IMR-90 (cell line): ENCODE measurements around the gene ADGRA3. TPM values are rescaled to one million over a fixed set of nuclear protein-coding genes. Genes with fewer than 3 reads are reported as not detected.

Source experiments
- ATAC-seq: fragments of 200-7000 bp; cut with Tn5 transposase; 2 replicates; pipeline ENCODE4 v1.9.1; 2020; ENCODE audit warnings: low read depth, mild to moderate bottlenecking, moderate library complexity
- BruUV-seq: library from RNA; stranded (reverse); fragments of 400-500 nt; replicated peaks from 2 replicates; lab custom pipeline; 2021; lab: Mats Ljungman, UMichigan
- CTCF ChIA-PET: fragments of 300-600 bp; formaldehyde crosslinking; extraction: SDS; loops from one replicate; lab custom pipeline; 2021; ENCODE audit warnings: antibody characterized with exemption; lab: Yijun Ruan, JAX
- POLR2A ChIA-PET: fragments of 300-600 bp; sonication (Branson Sonifier 250); formaldehyde crosslinking; loops from one replicate; lab custom pipeline; 2022; ENCODE audit warnings: antibody characterized with exemption; ENCODE audit not compliant: unreplicated experiment; lab: Charles Lee
- DNase-seq: peaks from one replicate; pipeline ENCODE4 v3.0.0; 2013
- H2AFZ ChIP-seq: replicated peaks from 2 replicates; pipeline ENCODE3; 2013; ENCODE audit warnings: low read length, mild to moderate bottlenecking; ENCODE audit not compliant: poor library complexity
- H2AK5ac ChIP-seq: 2 replicates; pipeline ENCODE4 v1.6.1; 2013; ENCODE audit warnings: low read depth, low read length, inconsistent platforms
- H2AK9ac ChIP-seq: replicated peaks from 2 replicates; pipeline ENCODE3; 2013; ENCODE audit warnings: mild to moderate bottlenecking, low read depth, low read length, moderate library complexity; ENCODE audit not compliant: poor library complexity
- H2BK120ac ChIP-seq: 2 replicates; pipeline ENCODE4 v1.6.1; 2013; ENCODE audit warnings: low read depth, low read length, inconsistent platforms
- H2BK15ac ChIP-seq: 3 replicates; pipeline ENCODE4 v1.6.1; 2013; ENCODE audit warnings: low read depth, low read length, inconsistent platforms
- H2BK20ac ChIP-seq: 2 replicates; pipeline ENCODE4 v1.6.1; 2013; ENCODE audit warnings: low read depth, mild to moderate bottlenecking, inconsistent platforms, low read length, moderate library complexity
- H2BK5ac ChIP-seq: 2 replicates; pipeline ENCODE4 v1.6.1; 2013; ENCODE audit warnings: mild to moderate bottlenecking, low read depth, low read length, inconsistent platforms; ENCODE audit not compliant: poor library complexity, severe bottlenecking
- H3K14ac ChIP-seq: replicated peaks from 2 replicates; pipeline ENCODE4 v1.6.1; 2013; ENCODE audit warnings: low read depth, low read length, inconsistent platforms
- H3K18ac ChIP-seq: 2 replicates; pipeline ENCODE4 v1.6.1; 2013; ENCODE audit warnings: low read depth, low read length, control low read depth
- H3K23ac ChIP-seq: 2 replicates; pipeline ENCODE4 v1.6.1; 2013; ENCODE audit warnings: low read depth, low read length, inconsistent platforms
- H3K27ac ChIP-seq: 2 replicates; pipeline ENCODE4 v1.5.1; 2013; ENCODE audit warnings: mild to moderate bottlenecking, control low read depth, low read length; ENCODE audit not compliant: insufficient read depth
- H3K27me3 ChIP-seq: 2 replicates; pipeline ENCODE4 v1.6.1; 2013; ENCODE audit warnings: low read length; ENCODE audit not compliant: control insufficient read depth, insufficient read depth
- H3K36me3 ChIP-seq: 2 replicates; pipeline ENCODE4 v1.6.1; 2013; ENCODE audit warnings: low read length, mixed read lengths; ENCODE audit not compliant: control insufficient read depth, insufficient read depth
- H3K4ac ChIP-seq: 2 replicates; pipeline ENCODE4 v1.6.1; 2013; ENCODE audit warnings: low read depth, low read length, inconsistent platforms
- H3K4me1 ChIP-seq: 2 replicates; pipeline ENCODE4 v1.6.1; 2013; ENCODE audit warnings: low read length, mixed read lengths; ENCODE audit not compliant: control insufficient read depth, insufficient read depth
- H3K4me2 ChIP-seq: 2 replicates; pipeline ENCODE4 v1.6.1; 2013; ENCODE audit warnings: low read depth, mild to moderate bottlenecking, control low read depth, low read length, moderate library complexity
- H3K4me3 ChIP-seq: 2 replicates; pipeline ENCODE4 v1.5.1; 2013; ENCODE audit warnings: low read depth, mild to moderate bottlenecking, control low read depth, low read length, moderate library complexity; ENCODE audit not compliant: insufficient read depth
- H3K56ac ChIP-seq: 2 replicates; pipeline ENCODE4 v1.6.1; 2013; ENCODE audit warnings: low read length, inconsistent platforms; ENCODE audit not compliant: insufficient read depth; ENCODE audit errors: extremely low read depth
- H3K79me1 ChIP-seq, 2 experiments: 2 replicates each; pipeline ENCODE4 v1.6.1; 2013; ENCODE audit warnings: low read length in 2 of 2, inconsistent platforms in 1 of 2, low read depth in 1 of 2
- H3K9ac ChIP-seq: 2 replicates; pipeline ENCODE4 v1.6.1; 2013; ENCODE audit warnings: low read depth, low read length, control low read depth
- H3K9me1 ChIP-seq: 2 replicates; pipeline ENCODE4 v1.6.1; 2013; ENCODE audit warnings: low read length, inconsistent platforms; ENCODE audit not compliant: insufficient read depth
- H3K9me3 ChIP-seq: 2 replicates; pipeline ENCODE4 v1.6.1; 2013; ENCODE audit warnings: low read length; ENCODE audit not compliant: control insufficient read depth, insufficient read depth
- H4K20me1 ChIP-seq: 2 replicates; pipeline ENCODE4 v1.6.1; 2013; ENCODE audit warnings: low read length, inconsistent platforms; ENCODE audit not compliant: insufficient read depth
- H4K5ac ChIP-seq: 2 replicates; pipeline ENCODE4 v1.6.1; 2013; ENCODE audit warnings: mild to moderate bottlenecking, low read depth, low read length, control low read depth
- H4K8ac ChIP-seq, 2 experiments: 2 replicates each; pipeline ENCODE4 v1.6.1; 2013; ENCODE audit warnings: low read depth in 2 of 2, low read length in 2 of 2, control low read depth in 1 of 2, inconsistent platforms in 1 of 2
- H4K91ac ChIP-seq: 2 replicates; pipeline ENCODE4 v1.6.1; 2013; ENCODE audit warnings: low read depth, low read length, inconsistent platforms; ENCODE audit not compliant: insufficient read depth
- BHLHE40 ChIP-seq: fragments of 150-350 bp; IDR thresholded peaks from 2 replicates; pipeline ENCODE4 v1.6.1; 2016; ENCODE audit warnings: mild to moderate bottlenecking, low read depth, low read length
- CEBPB ChIP-seq: IDR thresholded peaks from 2 replicates; pipeline ENCODE4 v1.6.1; 2012; ENCODE audit warnings: low read depth, low read length, improper control_type of control experiment
- CHD1 ChIP-seq: IDR thresholded peaks from 2 replicates; pipeline ENCODE4 v1.6.1; 2012; ENCODE audit warnings: low read depth, low read length, improper control_type of control experiment
- ELK1 ChIP-seq: fragments of 150-350 bp; IDR thresholded peaks from 2 replicates; pipeline ENCODE4 v1.6.1; 2016; ENCODE audit warnings: low read depth, mild to moderate bottlenecking, low read length, moderate library complexity, borderline replicate concordance
- FOS ChIP-seq: fragments of 150-350 bp; IDR thresholded peaks from 2 replicates; pipeline ENCODE4 v1.6.1; 2016; ENCODE audit warnings: low read depth, low read length
- MAFK ChIP-seq: IDR thresholded peaks from 2 replicates; pipeline ENCODE4 v1.6.1; 2012; ENCODE audit warnings: low read depth, low read length, improper control_type of control experiment
- NFE2L2 ChIP-seq: fragments of 150-350 bp; IDR thresholded peaks from 2 replicates; pipeline ENCODE4 v1.6.1; 2016; ENCODE audit warnings: low read depth, mild to moderate bottlenecking, low read length
- RAD21 ChIP-seq: IDR thresholded peaks from 2 replicates; pipeline ENCODE4 v1.6.1; 2012; ENCODE audit warnings: low read length, improper control_type of control experiment
- RCOR1 ChIP-seq: IDR thresholded peaks from 2 replicates; pipeline ENCODE4 v1.6.1; 2012; ENCODE audit warnings: mild to moderate bottlenecking, low read length, improper control_type of control experiment; ENCODE audit not compliant: insufficient replicate concordance
- RFX5 ChIP-seq: IDR thresholded peaks from 2 replicates; pipeline ENCODE4 v1.8.0; 2012; ENCODE audit warnings: low read depth, mild to moderate bottlenecking, low read length, moderate library complexity
- SMC3 ChIP-seq: fragments of 150-350 bp; IDR thresholded peaks from 2 replicates; pipeline ENCODE4 v1.6.1; 2016; ENCODE audit warnings: low read depth, mild to moderate bottlenecking, antibody characterized with exemption, low read length, moderate library complexity
- USF2 ChIP-seq: fragments of 150-350 bp; IDR thresholded peaks from 2 replicates; pipeline ENCODE4 v1.6.1; 2017; ENCODE audit warnings: mild to moderate bottlenecking, antibody characterized with exemption, low read length, low read depth
- WGBS, 2 experiments: methylation state at CpG; one replicate each; pipeline versions ENCODE4 v1.1.5 to v1.1.7; 2013; ENCODE audit warnings: missing lambda C conversion rate in 2 of 2; ENCODE audit not compliant: insufficient read length in 1 of 2; ENCODE audit errors: extremely low coverage in 2 of 2; 5-methylcytosine and 5-hydroxymethylcytosine counted together
- dilution Hi-C: fragments of 300-500 bp; cut with HindIII; formaldehyde crosslinking; loops from one replicate; pipeline ENCODE4 v1.14.3; 2018; ENCODE audit warnings: low sequenced_read_pairs; ENCODE audit not compliant: unreplicated experiment
- in situ Hi-C: fragments of 300-500 bp; cut with MboI; formaldehyde crosslinking; loops from 3 replicates; pipeline ENCODE4 v1.14.3; 2019; ENCODE audit warnings: low sequenced_read_pairs, inconsistent platforms, mixed read lengths
- intact Hi-C: fragments of 100-400 bp; cut with micrococcal nuclease; formaldehyde crosslinking; loops from 2 replicates; pipeline ENCODE4 v1.10.0; 2022
- polyA plus RNA-seq, 3 experiments: library from polyadenylated mRNA; depleted of rRNA; stranded (reverse); fragments of >200 nt; gene quantifications; 2 replicates each; pipeline ENCODE4 v1.2.3, GENCODE V29; 2012; ENCODE audit warnings: low replicate concordance in 1 of 3
- total RNA-seq: library from RNA; depleted of rRNA; stranded (reverse); fragments of >200 nt; gene quantifications from 2 replicates; pipeline ENCODE4 v1.2.3, GENCODE V29; 2012

The ADGRA3 gene
- total and polyA plus RNA-seq, 2 of the 4 experiments (the other 2 are of a cell fraction), result 20.1 to 28.0 TPM

DNA sequence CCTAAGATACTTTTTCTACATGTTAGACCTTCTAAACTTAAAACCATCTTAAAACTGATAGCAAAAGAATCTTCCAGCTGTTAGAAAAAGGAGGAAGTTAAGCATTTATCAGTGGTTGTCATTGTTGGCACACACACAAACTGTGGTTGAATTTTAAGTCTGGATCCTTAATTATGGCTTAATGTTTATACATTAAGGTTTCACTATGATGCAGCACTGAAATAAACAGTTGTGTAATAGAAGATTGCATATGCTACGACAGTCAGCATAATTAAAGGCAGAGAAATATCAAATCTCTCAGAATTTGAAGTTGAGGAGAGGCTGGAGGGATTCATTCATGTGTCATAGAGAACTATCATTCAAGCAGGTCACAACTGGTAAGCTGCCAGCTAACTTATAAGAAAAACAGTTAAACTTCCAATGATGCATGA lies 32.3 kb downstream of the ADGRA3 start:
- no CpG with 5 or more reads among the region's 1 CpG for WGBS, 2 experiments
- Histone ChIP-seq H3K36me3 (no peaks in the 10 kb centered on the region), H4K8ac (no peak overlapping the region), H3K27ac (no peak overlapping the region), H3K4me1 (peaks cover 14% of the 10 kb centered on the region), H3K4ac (no peak overlapping the region), H3K9me3 (no peaks in the 10 kb centered on the region), H2BK15ac (no peak overlapping the region), H3K9me1 (peaks cover 7% of the 10 kb centered on the region; the same call in 1 of the 2 replicates), H3K14ac (no peak overlapping the region), H3K23ac (no peak overlapping the region), H2AK5ac (no peak overlapping the region), H2BK120ac (no peak overlapping the region), H2AFZ (no peak overlapping the region), H3K56ac (no peak overlapping the region), H3K4me2 (peak overlapping the region; percentile 14; the same call in 1 of the 2 replicates), H2BK5ac (no peak overlapping the region), H3K4me3 (no peak overlapping the region), H3K79me1 (peaks cover 24 to 48% of the 10 kb centered on the region in 2 experiments; a peak in 3 of 4 replicates), H3K9ac (no peak overlapping the region), H4K20me1 (peaks cover 35% of the 10 kb centered on the region), H2AK9ac (no peak overlapping the region), H3K18ac (no peak overlapping the region), H4K91ac (no peak overlapping the region), H3K27me3 (no peaks in the 10 kb centered on the region), H2BK20ac (no peak overlapping the region), H4K5ac (no peak overlapping the region)
- ChIA-PET POLR2A (no interaction called here), CTCF (interaction anchor here (1.4 to 1.9 kb wide), 2 partner anchors 9 to 13 kb away, joined by 3 to 7 read pairs; no protein-coding TSS in a partner anchor)
- DNase-seq, result peak; percentile 90
- intact Hi-C loops, result loop anchor here (2.0 kb wide), 1 partner anchor 31 kb away; no protein-coding TSS in a partner anchor
- dilution Hi-C loops, result no loop called here
- peak; percentile 54 for ATAC-seq
- TF ChIP-seq CEBPB (peak; percentile 94), CHD1 (no peak), NFE2L2 (peak; percentile 61; the same call in 1 of the 2 replicates), BHLHE40 (no peak), USF2 (no peak), SMC3 (no peak), ELK1 (no peak), RFX5 (no peak), FOS (0 out of 2 replicates have a peak, but pooled peaks have one; percentile 21), RAD21 (no peak), MAFK (peak; percentile 73; the same call in 1 of the 2 replicates), RCOR1 (peak; percentile 34)
- in situ Hi-C loops, result no loop called here
- BruUV-seq, result no TSS peak
